ENCODE data around the gene MUC5AC.

GRCh38 chr11:1178201-1178885 is 20.6 kb downstream of the MUC5AC start:
- TF ChIP-seq CTCF (IDR thresholded peaks at IDR 0.05): no peak
- no peak for TF ChIP-seq ZFX (IDR thresholded peaks at IDR 0.05; ENCODE audit: borderline replicate concordance)
